ENCODE results near the gene ERVH48-1.
A peak's percentile ranks its signal among the peaks of the same experiment; 100 is the strongest.
"Not testable (repeated sequence)": the region's sequence is repeated elsewhere in the genome, so short reads cannot be mapped to it uniquely, and the experiment has no call there.

ERVH48-1 gene

DNA sequence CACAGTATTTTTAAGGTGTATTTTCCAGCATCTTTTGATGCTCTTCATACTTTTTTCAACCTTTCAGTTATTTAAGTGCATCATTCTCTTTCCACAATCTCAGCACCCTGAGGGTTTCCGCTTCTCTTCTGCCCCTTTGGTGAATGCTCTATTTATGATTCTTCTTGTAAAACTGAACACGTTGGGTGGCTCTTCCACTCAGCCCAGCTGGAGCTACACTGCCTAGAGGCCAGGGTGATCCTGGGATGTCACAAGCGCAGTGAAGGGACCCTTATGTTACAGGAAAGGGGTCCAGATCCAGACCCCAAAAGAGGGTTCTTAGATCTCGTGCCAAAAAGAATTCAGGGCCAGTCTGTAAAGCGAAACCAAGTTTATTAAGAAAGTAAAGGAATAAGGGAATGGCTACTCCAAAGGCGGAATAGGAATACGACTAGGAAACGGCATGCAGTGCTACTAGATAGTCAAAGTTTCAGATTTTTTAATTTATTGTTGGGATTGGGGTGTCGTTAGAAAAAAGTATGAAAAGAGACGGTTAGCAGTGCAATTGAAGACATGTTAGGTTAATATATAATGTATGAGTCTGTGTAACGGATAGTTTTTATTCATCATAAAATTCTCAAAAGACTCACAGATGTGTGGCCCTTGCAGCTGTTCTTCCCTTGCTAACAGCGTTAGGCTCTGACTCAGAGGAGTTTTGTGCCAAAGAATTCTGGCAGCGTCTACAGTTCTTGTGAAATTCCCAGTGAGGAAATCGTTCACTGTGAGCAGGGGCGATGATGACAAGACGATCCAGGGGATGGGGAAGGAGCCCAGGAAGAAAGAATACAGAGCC, 14.4 kb upstream of the ERVH48-1 start:
- DNase-seq (ENCODE audit: low spot score), result no peak

DNA sequence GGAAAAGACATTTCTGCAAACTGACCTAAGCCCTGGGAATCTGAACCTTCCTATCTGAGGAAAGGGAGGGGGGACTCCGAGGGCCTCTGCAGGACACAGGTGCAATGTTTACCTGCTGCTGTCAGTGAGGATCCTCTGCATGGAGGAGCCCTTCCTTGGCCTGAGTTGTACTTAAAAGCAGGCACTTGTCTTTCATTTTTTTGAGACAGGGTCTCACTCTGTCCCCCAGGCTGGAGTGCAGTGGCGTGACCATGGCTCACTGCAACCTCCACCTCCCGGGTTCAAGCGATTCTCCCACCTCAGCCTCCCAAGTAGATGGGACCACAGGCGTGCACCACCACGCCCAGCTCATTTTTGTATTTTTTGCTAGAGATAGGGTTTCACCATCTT, 13.2 kb upstream of the ERVH48-1 start:
- not testable (repeated sequence) for DNase-seq (ENCODE audit: low spot score)

DNA sequence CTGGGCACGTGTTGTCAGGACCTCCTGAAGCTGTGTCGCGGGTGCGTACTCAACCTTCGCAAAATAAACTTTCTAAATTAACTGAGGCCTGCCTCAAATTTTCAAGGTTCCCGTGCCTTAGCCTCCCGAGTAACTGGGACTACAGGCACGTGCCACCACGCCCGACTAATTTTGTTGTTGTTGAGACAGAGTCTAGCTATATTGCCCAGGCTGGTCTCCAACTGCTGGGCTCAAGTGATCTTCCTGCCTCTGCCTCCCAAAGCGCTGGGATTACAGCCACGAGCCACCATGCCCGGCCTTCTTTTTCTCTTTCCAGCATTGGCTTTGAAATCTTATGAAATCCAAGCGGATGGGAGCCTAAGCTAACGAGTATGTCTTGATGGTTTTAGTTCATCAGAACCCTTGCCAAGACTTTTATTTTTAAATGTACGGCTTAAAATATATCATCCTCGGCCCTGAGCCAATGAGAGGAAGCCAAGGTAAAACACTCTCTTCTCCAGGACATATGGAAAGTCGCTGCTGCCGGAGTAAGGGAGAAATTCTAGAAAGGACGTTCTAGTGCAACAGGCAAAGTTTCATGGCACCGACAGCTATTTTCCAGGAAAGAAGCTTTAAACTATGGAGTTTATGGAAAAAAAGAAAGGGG, 12.7 kb upstream of the ERVH48-1 start:
- no peak for DNase-seq (ENCODE audit: low spot score)

DNA sequence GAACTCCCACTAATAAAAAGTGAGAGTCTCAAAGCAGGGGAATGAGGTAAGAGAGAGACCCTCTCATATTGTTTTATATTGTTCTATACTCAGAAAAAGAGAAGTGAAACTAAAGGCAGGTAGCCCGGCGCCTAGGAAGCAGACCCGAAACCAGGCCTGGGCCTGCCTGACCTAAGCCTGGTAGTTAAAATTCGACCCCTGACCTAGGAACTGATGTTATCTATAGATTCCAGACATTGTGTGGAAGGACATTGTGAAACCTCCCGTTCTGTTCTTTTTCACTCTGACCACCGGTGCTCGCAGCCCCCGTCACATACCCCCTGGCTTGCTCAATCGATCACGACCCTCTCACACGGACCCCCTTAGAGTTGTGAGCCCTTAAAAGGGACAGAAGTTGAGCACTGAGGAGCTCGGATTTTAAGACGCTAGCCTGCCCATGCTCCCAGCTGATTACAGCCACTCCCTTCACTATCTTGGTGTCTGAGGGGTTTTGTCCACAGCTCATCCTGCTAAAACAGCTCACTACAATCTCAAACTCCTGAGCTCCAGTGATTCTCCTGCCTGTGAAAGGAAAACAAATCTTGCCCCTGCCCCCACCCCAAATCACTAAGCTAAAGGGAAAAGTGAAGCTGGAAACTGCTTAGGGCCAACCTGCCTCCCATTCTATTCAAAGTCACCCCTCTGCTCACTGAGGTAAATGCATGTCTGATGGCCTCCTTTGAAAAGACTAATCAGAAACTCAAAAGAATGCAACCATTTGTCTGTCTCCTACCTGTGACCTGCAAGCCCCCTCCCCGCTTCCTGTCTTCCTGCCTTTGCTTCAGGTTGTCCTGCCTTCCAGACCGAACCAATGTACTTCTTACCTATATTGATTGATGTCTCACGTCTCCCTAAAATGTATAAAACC, 11.9 kb upstream of the ERVH48-1 start:
- not testable (repeated sequence) for DNase-seq (ENCODE audit: low spot score)

DNA sequence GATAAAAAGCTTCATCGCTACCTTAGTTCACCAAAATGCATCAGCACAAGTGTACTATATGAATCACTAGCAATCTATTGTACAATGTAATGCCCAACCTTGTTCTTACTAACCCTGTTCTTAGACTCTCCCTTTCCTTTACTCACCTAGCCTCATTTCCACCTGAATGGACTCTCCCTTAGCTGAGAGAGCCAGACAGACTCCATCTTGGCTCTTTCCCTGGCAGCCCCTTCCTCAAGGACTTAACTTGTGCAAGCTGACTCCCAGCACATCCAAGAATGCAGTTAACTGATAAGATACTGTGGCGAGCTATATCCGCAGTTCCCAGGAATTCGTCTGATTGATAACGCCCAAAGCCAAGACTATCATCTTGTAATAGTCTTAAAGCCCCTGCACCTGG, 10.9 kb upstream of the ERVH48-1 start:
- DNase-seq (ENCODE audit: low spot score), result not testable (repeated sequence)

DNA sequence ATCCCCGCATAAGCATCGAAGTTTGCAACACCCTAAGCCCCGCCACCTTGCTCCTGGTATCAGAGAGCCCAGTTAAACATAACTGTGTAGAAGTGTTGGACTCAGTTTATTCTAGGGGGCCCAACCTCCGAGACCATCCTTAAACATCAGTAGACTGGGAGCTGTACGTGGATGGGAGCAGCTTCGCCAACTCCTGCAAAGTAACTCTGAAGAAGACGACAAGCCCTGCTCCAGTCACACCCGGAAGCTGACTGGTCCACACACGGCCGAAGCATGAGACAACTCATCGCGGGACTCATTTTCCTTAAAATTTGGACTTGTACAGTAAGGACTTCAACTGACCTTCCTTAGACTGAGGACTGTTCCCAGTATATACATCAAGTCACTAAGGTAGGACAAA, 8.5 kb upstream of the ERVH48-1 start:
- DNase-seq (ENCODE audit: low spot score), result not testable (repeated sequence)

DNA sequence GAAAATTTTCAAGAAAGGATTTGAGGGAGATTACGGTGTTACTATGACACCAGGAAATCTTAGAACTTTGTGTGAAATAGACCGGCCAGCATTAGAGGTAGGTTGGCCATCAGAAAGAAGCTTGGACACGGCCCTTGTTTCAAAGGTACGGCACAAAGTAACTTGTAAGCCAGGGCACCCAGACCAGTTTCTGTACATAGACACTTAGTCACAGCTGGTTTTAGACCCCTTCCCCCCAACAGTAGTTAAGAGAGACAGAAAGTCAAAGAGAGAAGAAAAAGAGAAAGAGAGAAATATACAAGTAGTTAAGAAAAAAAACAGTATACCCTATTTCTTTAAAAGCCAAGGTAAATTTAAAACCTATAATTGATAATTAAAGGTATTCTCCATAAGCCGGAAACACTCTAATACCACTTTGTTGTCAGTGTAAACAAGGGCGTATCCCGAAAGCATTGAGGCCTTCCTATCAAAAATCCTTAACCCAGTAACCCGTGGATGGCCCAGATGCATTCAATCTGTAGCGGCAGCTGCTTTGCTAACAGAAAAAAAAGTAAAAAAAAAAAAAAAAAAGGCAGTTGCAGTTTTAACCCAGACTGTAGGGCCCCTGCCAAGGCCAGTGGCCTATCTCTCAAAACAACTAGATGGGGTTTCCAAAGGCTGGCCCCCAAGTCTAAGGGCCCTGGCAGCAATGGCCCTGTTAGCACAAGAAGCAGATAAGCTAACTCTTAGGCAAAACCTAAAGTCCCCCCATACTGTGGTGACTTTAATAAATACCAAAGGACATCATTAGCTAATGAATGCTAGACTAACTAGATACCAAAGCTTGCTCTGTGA, 7.9 kb upstream of the ERVH48-1 start:
- DNase-seq (ENCODE audit: low spot score), result not testable (repeated sequence)

DNA sequence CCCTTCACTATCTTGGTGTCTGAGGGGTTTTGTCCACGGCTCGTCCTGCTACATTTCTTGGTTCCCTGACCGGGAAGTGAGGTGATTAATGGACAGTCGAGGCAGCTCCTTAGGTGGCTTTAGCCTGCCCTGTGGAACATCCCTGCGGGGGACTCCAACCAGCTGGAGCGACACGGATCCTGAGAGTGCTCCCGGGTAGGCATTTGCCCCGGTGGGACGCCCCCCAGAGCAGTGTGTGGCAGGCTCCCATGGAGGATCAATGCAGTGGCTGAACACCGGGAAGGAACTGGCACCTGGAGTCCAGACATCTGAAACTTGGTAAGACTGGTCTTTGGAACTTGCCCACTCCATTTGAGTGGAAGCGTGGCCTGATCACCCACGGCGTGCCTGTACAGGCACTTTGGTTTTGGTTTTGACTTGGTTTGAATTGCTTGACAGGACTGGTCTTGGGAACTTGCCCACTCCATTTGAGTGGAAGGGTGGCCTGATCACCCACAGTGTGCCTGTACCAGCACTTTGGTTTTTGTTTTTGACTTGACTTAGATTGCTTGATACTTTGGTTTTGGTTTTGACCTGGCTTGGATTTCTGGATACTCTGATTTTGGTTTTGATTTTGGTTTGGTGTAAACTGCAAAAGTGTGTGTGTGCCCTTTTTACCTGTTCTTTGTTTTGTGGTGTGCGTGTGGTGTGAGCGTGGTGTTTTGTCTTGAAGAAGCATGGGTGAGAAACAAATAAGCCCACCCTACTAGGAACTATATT, 7.1 kb upstream of the ERVH48-1 start:
- DNase-seq (ENCODE audit: low spot score), result not testable (repeated sequence)

DNA sequence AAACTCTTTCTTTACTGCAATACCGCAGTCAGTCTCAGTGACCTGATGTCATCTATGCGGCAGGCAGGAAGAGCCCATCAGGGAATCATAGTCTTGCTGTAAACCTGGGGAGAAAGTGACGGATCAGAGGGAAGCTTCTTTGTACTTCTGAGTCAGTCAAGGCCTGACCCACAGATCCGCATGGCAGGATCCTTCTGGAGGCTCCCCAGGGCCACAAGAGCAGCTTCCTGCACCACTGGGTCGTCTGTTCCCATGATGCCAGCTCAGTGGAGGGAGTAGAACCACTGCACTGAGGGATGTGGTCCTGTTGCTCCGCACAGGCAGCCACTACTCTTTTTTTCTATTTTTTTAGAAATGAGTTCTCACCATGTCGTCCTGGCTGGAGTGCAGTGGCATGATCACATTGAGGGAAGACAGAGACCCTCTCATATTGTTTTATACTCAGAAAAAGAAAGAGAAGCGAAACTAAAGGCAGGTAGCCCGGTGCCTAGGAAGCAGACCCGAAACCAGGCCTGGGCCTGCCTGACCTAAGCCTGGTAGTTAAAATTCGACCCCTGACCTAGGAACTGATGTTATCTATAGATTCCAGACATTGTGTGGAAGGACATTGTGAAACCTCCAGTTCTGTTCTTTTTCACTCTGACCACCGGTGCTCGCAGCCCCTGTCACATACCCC, 6.3 kb upstream of the ERVH48-1 start:
- no peak for DNase-seq (ENCODE audit: low spot score)

DNA sequence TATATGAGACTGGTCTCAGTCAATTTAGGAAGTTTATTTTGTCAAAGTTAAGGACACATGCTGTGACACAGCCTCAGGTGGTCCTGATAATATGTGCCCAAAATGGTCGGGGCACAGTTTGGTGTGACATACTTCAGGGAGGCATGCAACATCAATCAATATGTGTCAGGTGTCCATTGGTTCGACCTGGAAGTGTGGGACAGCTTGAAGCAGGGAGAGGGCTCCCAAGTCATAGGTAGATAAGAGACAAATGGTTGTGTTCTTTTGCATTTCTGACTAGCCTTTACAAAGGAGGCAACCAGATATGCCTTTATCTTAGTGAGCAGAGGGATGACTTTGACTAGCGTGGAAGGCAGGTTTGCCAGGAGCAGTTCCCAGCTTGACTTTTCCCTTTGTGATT, 4.5 kb upstream of the ERVH48-1 start:
- DNase-seq (ENCODE audit: low spot score), result no peak

DNA sequence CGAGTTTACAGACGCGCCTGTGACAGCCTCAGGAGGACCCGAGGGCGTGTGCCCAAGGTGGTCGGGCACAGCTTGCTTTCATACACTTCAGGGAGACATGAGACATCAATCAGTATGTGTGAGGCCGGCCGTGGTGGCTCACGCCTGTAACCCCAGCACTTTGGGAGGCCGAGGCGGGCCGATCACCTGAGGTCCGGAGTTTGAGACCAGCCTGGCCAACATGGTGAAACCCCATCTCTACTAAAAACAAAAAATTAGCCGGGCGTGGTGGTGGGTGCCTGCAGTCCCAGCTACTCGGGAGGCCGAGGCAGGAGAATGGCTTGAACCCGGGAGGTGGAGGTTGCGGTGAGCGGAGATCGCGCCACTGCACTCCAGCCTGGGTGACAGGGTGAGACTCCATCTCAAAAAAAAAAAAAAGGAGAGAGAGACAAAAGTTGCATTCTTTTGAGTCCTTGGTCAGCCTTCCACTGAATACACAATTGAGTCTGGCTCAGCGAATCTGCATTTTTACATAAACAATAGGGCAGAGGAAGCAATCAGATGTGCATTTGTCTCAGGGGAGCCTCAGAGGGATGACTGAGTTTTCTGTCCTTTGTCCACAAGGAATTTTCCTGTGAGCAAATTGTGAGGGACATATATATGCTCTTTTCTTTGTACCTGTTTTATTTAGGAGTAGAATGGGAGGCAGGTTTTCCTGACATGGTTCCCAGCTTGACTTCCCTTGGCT, 2.2 kb upstream of the ERVH48-1 start:
- DNase-seq (ENCODE audit: low spot score), result not testable (repeated sequence)

DNA sequence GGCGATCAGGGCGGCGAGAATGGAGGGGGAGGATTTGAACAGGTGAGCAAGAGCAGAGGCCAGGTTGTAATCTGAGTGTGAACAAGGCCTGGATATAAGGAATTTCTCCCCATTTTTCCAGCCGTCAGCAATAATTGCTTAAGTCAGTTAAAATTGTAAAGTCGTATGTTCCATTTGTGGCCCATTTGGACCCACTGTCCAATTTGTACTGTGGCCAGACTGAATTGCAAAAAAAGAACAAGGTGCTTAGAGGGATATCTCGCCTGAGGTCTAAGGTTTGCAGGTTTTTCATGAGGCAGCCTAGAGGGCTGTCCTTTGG, 1.0 kb downstream of the ERVH48-1 start:
- DNase-seq (ENCODE audit: low spot score), result no peak

DNA sequence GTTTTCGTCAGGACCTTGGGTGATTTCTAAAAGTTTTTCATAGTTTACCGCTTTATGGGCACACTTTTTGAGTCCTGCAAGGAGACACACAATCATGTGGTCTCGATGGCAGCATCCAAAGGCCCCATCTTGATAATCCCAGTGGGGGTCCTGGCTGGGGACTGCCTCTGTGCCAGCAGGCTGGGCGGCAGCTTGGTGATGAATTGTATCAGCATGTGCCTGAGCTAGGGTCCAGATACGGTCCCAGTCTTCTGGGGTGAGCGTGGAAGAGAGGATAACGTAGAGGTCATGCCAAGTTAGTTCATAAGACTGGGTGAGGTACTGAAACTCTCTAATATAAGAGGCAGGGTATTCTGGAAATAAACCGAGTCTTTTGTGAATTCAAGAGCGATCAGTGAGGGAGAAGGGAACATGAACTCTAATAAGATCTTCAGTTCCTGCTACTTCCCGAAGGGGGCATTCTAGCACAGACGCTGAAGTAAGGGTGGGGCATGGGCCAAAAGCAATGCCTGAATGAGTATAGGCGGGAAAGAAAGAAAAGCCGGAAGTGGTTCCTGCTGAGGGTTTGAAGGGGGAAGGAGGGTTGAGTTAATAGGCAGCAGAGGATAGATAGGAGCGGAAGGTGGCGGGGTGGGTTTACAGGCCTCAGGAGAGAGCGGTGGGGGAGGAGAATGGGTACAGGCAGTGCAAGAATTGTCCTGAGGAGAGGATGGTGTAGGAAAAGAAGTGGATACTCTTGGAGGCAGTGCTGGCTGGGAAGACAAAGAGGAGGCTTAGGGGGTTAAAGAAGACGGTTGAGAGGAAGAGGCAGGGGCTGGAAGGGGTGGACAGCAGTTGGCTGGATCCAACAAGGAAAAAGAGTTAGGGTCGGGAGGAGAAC, 1.6 kb downstream of the ERVH48-1 start:
- peak; percentile 75 for DNase-seq (ENCODE audit: low spot score)

DNA sequence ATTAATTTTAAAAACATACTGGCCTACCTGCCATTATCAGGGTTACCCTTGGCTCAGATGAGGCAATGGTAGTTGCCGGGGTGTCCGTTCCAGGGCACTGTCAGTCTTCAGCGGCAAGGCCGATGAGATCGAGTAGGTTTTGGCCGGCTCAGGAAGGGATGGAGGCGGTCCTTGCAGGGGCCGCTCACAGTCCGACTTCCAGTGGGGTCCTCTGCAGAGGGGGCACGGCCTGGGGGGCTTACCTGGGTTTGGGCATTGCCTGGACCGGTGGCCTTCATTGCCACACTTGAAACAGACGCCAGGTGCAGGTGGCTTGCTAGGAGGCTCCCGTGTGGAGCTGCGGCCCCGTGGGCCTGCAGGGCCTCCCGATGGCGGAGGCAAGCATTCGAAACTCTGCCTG, 2.5 kb downstream of the ERVH48-1 start:
- DNase-seq (ENCODE audit: low spot score), result no peak

DNA sequence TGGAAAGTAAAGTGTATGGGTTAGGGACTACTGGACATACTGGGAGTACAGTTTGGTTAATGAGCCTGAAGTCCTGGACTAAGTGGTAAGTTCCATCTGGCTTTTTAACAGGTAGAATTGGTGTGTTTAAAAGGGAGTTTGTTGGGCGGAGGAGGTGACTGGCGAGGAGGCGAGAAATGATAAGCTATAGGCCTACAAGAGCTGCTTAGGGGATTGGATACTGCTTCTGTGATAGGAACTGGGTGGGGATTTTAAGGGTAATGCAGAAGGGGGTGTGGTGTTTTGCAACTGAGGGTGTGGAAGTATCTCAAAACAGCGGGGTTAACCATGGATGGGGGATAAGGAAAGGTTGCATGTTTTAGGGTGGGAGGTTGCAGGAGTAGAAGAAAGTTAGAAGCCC, 3.5 kb downstream of the ERVH48-1 start:
- peak; percentile 74 for DNase-seq (ENCODE audit: low spot score)

DNA sequence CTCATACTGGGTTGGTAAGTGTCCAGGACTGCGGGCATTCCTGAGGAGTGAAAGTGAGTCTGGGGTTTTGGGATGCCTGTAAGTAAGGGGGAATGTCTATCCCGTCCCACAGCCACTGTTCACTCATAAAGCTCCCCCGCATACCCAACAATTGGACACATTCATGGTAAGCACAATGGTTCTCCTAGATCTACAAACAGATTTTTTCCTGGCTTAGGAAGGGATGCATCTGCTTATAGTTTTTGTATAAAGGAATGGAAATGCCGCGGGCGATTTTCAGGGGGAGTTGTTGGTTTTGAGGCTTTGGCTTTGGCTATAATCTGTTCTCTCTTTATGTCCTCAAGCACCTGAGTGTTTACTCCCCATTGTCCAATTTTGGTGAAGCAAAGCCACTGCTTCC, 7.1 kb downstream of the ERVH48-1 start:
- DNase-seq (ENCODE audit: low spot score), result no peak

DNA sequence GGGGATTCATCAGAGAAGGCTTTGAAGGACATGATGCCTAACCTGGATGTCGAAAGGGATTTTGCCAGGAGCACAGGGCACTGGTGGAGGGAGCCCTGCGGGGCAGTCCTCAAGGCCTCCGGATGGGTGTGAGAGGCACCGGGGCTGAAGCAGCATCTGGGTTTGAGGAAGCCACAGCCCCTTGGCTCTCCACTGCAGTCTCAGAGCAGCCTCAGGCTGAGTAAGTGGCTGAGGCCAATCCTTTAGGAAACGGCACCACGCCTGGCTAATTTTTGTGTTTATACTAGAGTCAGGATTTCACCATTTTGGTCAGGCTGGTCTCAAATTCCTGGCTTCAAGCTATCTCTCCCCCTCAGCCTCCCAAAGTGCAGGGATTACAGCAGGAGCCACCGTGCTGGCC, 12.0 kb downstream of the ERVH48-1 start:
- no peak for DNase-seq (ENCODE audit: low spot score)

DNA sequence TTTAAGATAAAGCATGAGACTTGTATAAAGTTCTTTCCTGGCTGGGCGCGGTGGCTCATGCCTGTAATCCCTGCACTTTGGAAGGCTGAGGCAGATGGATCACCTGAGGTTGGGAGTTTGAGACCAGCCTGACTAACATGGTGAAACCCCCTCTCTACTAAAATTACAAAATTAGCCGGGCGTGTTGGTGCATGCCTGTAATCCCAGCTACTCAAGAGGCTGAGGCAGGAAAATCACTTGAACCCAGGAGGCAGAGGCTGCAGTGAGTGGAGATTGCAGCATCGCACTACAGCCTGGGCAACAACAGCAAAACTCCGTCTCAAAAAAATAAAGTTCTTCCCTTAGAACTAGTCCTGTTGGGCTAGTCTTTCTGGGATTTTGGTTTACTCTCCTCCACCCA, 13.5 kb downstream of the ERVH48-1 start:
- not testable (repeated sequence) for DNase-seq (ENCODE audit: low spot score)

DNA sequence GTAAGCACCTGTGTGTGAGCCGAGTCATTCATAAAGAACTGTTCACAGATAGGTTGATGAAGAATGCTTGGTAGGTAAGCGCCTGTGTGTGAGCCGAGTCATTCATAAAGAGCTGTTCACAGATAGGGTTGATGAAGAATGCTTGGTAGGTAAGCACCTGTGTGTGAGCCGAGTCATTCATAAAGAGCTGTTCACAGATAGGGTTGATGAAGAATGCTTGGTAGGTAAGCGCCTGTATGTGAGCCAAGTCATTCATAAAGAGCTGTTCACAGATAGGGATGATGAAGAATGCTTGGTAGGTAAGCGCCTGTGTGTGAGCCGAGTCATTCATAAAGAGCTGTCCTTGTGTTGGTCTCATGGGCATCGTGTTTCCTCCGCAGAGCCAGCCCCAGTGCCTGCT, 16.9 kb downstream of the ERVH48-1 start:
- DNase-seq (ENCODE audit: low spot score), result not testable (repeated sequence)

All from hematopoietic multipotent progenitor cell treated with erythropoietin and hydrocortisone succinate and interleukin-3 and kit ligand, for 17 days (in vitro differentiated cells).